Naive thymus-derived CD4-positive, alpha-beta T cell (primary cell): ENCODE results near the gene BAD. TPM values are rescaled to one million over a fixed set of nuclear protein-coding genes. Genes with fewer than 3 reads are reported as not detected.
A peak's percentile ranks its signal among the peaks of the same experiment; 100 is the strongest.

Experiments
- ATAC-seq: fragments of 150-1000 bp; cut with Tn5 transposase; 2 replicates; pipeline ENCODE4 v1.10.0; 2021; ENCODE audit warnings: mild to moderate bottlenecking, moderate library complexity
- CTCF ChIA-PET: fragments of 350-600 bp; sonication (Branson Sonifier 250); formaldehyde crosslinking; loops from one replicate; lab custom pipeline; 2021; ENCODE audit warnings: antibody characterized with exemption; lab: Charles Lee
- POLR2A ChIA-PET: fragments of 350-600 bp; sonication (Branson Sonifier 250); formaldehyde crosslinking; loops from one replicate; lab custom pipeline; 2021; ENCODE audit warnings: antibody characterized with exemption, inconsistent platforms; lab: Charles Lee
- DNase-seq, 9 donors: peaks; one replicate each; pipeline versions ENCODE4 v3.0.0 to v3.0.0-alpha.2; 2020 to 2022; ENCODE audit warnings: mixed read lengths in 1 of 9
- H3K27ac ChIP-seq: one replicate; pipeline ENCODE4 v1.7.0; 2013; ENCODE audit warnings: mild to moderate bottlenecking, low read depth, low read length, moderate library complexity
- H3K27me3 ChIP-seq, 2 donors: one replicate each; pipeline ENCODE4 v1.7.0; 2013; ENCODE audit warnings: low read length in 2 of 2, mild to moderate bottlenecking in 2 of 2, moderate library complexity in 2 of 2; ENCODE audit not compliant: control insufficient read depth in 2 of 2, insufficient read depth in 2 of 2
- H3K36me3 ChIP-seq, 3 experiments: 1 replicate in 2 of 3; 2 replicates in 1 of 3; pipeline ENCODE4 v1.7.0; 2013; ENCODE audit warnings: low read length in 3 of 3, mild to moderate bottlenecking in 3 of 3, moderate library complexity in 1 of 3; ENCODE audit not compliant: insufficient read depth in 3 of 3, control insufficient read depth in 2 of 3
- H3K4me1 ChIP-seq, 2 donors: one replicate each; pipeline ENCODE4 v1.7.0; 2013; ENCODE audit warnings: low read length in 2 of 2, mild to moderate bottlenecking in 2 of 2, moderate library complexity in 1 of 2; ENCODE audit not compliant: control insufficient read depth in 2 of 2, insufficient read depth in 2 of 2
- H3K4me3 ChIP-seq: 2 replicates; pipeline ENCODE4 v1.7.0; 2013; ENCODE audit warnings: mild to moderate bottlenecking, low read length
- H3K9me3 ChIP-seq, 3 experiments: 1 replicate in 2 of 3; 2 replicates in 1 of 3; pipeline ENCODE4 v1.7.0; 2013; ENCODE audit warnings: low read length in 3 of 3; ENCODE audit not compliant: control insufficient read depth in 2 of 3
- H3K27ac Mint-ChIP-seq, 9 donors: one replicate each; pipeline ENCODE4 v1.8.0; 2020 to 2022; ENCODE audit warnings: mixed read lengths in 9 of 9, mild to moderate bottlenecking in 8 of 9, moderate library complexity in 5 of 9, inconsistent platforms in 2 of 9
- H3K27me3 Mint-ChIP-seq, 5 donors: one replicate each; pipeline ENCODE4 v1.8.0; 2021 to 2022; ENCODE audit warnings: mixed read lengths in 5 of 5, mild to moderate bottlenecking in 1 of 5
- H3K36me3 Mint-ChIP-seq, 5 donors: one replicate each; pipeline ENCODE4 v1.8.0; 2020 to 2022; ENCODE audit warnings: mixed read lengths in 5 of 5, mild to moderate bottlenecking in 3 of 5, inconsistent platforms in 1 of 5
- H3K4me1 Mint-ChIP-seq, 7 donors: one replicate each; pipeline ENCODE4 v1.8.0; 2020 to 2022; ENCODE audit warnings: mixed read lengths in 7 of 7, mild to moderate bottlenecking in 3 of 7, inconsistent platforms in 1 of 7
- H3K4me3 Mint-ChIP-seq, 10 donors: one replicate each; pipeline ENCODE4 v1.8.0; 2020 to 2022; ENCODE audit warnings: mild to moderate bottlenecking in 10 of 10, mixed read lengths in 10 of 10, moderate library complexity in 6 of 10, inconsistent platforms in 2 of 10
- H3K9me3 Mint-ChIP-seq, 11 donors: one replicate each; pipeline ENCODE4 v1.8.0; 2020 to 2022; ENCODE audit warnings: mixed read lengths in 11 of 11, mild to moderate bottlenecking in 4 of 11, inconsistent platforms in 1 of 11, moderate library complexity in 1 of 11
- intact Hi-C, 2 donors: fragments of 100-400 bp; cut with micrococcal nuclease; formaldehyde crosslinking; loops; one replicate each; pipeline ENCODE4 v1.15.1; 2023
- polyA plus RNA-seq, 2 donors: library from polyadenylated mRNA; unstranded; fragments of 300-500 nt; fragmentation: Illumina TruSeq; gene quantifications; one replicate each; pipeline ENCODE4 v1.2.3, GENCODE V29; 2021
- total RNA-seq, 6 experiments: library from RNA in 5 of 6; stranded (reverse) in 5 of 6; gene quantifications; 1 replicate in 5 of 6; 2 replicates in 1 of 6; pipeline ENCODE4 v1.2.3 and lab custom pipeline; 2021 to 2026

Gene BAD
- total and polyA plus RNA-seq, 7 experiments from 2014 or later = 17.5 to 41.1 (median 25.9) TPM

DNA sequence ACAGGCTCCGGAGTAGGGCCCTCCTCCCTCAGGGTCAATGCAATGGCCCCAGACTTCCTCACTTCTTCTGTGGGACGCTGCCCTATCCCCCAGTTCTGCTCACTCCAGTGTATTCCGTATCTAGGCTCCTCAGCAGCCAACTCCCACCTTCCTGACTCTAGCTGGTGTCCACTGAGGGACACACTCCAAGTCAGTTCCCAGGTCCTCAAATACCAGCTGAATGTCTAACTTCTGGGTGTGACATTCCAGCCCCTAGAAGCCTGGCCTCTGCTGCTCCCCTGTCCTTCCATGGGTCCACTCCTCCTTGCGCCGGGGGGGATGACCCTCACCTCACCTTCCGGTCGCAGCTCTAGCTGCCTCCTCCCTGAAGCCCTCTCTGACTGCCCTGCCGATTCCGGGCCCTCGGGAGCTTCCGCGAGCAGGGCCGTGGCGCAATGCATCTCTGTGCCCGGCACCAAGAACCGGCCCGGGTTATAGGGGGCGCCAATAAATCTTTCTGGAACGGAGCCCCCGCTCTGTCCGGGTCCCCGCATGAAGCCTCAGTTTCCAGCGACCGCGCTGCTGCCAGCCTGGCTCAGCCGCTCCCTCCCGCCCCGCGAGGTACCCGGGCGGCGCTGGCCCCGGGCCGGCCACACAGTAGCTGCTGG is 15.4 kb downstream of the BAD start:
- POLR2A ChIA-PET = interaction anchor here (0.7 to 7.0 kb wide), 12 partner anchors 13 to 99 kb away, joined by 3 to 154 read pairs (median 10); partner anchors contain the start of genes BAD, CATSPERZ, ESRRA and FERMT3
- Histone ChIP-seq H3K27me3 (no peaks in the 10 kb centered on the region), H3K4me3 (peak overlapping the region; percentile 91), H3K36me3 (peaks cover 0 to 7% (median 0%) of the 10 kb centered on the region in 3 experiments), H3K9me3 (no peaks in the 10 kb centered on the region), H3K27ac (peak overlapping the region; percentile 95), H3K4me1 (peaks cover 8 to 10% of the 10 kb centered on the region in 2 donors)
- Mint-ChIP-seq H3K4me3 (peak overlapping the region; percentile 95 to 100 (median 98)), H3K36me3 (peaks cover 0 to 6% (median 0%) of the 10 kb centered on the region in 5 donors), H3K27ac (peak overlapping the region; percentile 70 to 99 (median 96)), H3K4me1 (peaks cover 8 to 29% (median 24%) of the 10 kb centered on the region in 7 donors), H3K9me3 (peaks cover 0 to 15% (median 0%) of the 10 kb centered on the region in 11 donors), H3K27me3 (no peaks in the 10 kb centered on the region)
- CTCF ChIA-PET = interaction anchor here (0.5 to 5.8 kb wide), 7 partner anchors 17 to 68 kb away, joined by 3 to 66 read pairs (median 5); partner anchors contain the start of genes FERMT3, PLCB3 and TRMT112
- DNase-seq (peak in 2 of 9 donors; percentile 22 to 63), ATAC-seq (no peak)
- intact Hi-C loops = loop anchor here (1.0 kb wide), 6 partner anchors 18 to 65 kb away; partner anchors contain the start of genes PLCB3 (in 2 of the 2), DNAJC4 (in 1 of the 2), NUDT22 (in 1 of the 2) and PPP1R14B (in 1 of the 2)

DNA sequence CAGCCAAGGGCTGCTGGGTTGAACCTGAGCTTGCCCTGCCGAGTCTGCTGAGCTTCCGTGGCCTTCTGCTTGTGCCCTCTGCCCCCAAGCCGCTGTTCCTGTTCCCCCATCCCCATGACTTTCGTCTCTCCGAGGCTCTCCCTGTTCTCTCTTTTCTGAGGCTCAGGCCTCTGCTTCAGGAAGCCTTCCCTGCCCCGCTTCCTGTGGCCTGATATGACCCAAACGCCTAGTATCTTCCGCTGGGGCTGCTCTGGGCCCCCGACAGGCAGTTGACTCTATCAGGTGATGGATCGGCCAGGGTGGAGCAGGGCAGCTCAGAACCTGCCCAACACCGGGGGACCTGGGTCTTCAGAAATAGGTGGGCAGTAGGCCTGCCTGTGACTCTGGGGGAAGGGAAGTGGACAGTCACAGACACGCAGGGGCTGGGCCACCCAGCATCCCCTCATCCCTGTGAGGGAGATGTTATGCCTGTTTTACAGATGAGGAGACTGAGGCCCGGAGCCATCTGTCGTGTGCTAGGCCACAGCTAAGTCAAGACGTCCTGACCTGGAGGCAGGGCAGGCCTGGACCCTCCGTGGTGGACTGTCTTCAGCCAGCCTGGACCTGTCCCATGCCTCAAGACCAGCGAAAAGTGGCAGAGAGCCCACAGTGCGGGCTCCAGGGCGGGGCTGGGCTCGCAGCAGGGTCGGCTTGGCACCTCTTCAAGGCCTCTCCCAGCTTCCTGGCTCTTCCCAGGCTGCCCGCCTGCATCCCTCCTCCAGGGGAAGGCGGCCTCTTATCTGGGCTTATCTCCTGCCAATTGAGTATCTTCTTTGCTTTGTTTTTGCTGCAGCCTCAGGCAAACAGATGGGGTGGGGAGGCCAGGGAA is 16.2 kb downstream of the BAD start:
- ChIA-PET POLR2A (interaction anchor here (0.6 to 7.0 kb wide), 13 partner anchors 13 to 1623 kb away, joined by 3 to 154 read pairs (median 5); partner anchors contain the start of genes BAD, CATSPERZ, ESRRA and FERMT3), CTCF (interaction anchor here (1.1 to 5.8 kb wide), 4 partner anchors 18 to 67 kb away, joined by 5 to 66 read pairs (median 7); partner anchors contain the start of genes FERMT3, PLCB3 and TRMT112)
- H3K9me3 Mint-ChIP-seq = peaks cover 0 to 15% (median 0%) of the 10 kb centered on the region in 11 donors
- no peaks in the 10 kb centered on the region for H3K27me3 Mint-ChIP-seq
- H3K4me3 Mint-ChIP-seq = peak overlapping the region; percentile 87 to 100 (median 97)
- H3K36me3 Mint-ChIP-seq = peaks cover 0 to 6% (median 0%) of the 10 kb centered on the region in 5 donors
- ATAC-seq (no peak), DNase-seq (no peak)
- intact Hi-C loops = no loop called here
- H3K27ac Mint-ChIP-seq = peak overlapping the region; percentile 70 to 99 (median 96)
- H3K4me1 Mint-ChIP-seq = peaks cover 8 to 29% (median 24%) of the 10 kb centered on the region in 7 donors
- peak overlapping the region; percentile 91 for H3K4me3 ChIP-seq
- peak overlapping the region; percentile 95 for H3K27ac ChIP-seq
- H3K4me1 ChIP-seq = peaks cover 8 to 10% of the 10 kb centered on the region in 2 donors
- no peaks in the 10 kb centered on the region for H3K27me3 ChIP-seq
- no peaks in the 10 kb centered on the region for H3K9me3 ChIP-seq
- peaks cover 0 to 7% (median 0%) of the 10 kb centered on the region in 3 experiments for H3K36me3 ChIP-seq

DNA sequence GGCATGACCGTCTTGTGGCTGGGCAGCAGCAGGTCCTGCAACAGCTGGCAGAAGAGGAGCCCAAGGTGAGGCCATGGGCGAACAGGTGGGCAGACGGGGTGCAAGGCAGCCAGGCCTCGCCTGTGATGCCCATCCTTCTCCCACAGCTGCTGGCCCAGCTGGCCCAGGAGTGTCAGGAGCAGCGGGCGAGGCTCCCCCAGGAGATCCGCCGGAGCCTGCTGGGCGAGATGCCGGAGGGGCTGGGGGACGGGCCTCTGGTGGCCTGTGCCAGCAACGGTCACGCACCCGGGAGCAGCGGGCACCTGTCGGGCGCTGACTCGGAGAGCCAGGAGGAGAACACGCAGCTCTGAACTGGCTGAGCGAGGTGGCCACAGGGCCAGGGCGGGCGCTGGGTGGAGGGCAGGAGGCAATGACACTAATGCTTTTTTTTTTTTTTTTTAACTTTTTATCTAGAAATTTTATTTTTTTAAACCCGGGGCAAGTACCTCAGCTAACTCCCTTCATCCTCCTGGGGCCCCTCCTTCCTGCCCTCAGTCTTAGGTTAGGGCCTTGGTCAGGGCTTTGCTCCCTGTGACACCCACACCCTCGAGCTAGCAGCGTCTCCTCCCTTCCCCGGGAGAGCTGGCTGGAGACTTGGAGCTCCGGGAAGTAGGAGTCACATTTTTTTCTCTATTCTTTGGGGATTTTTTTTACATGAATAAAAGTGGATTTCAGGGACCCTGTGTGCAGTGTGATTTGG is 17.1 kb downstream of the BAD start:
- Mint-ChIP-seq H3K36me3 (peaks cover 0 to 8% (median 0%) of the 10 kb centered on the region in 5 donors), H3K27me3 (no peaks in the 10 kb centered on the region), H3K4me3 (peak overlapping the region in 4 of 10 donors; percentile 27 to 100 (median 96)), H3K9me3 (peaks cover 0 to 15% (median 0%) of the 10 kb centered on the region in 11 donors), H3K27ac (peak overlapping the region in 6 of 9 donors; percentile 36 to 98 (median 87)), H3K4me1 (peaks cover 8 to 28% (median 24%) of the 10 kb centered on the region in 7 donors)
- ChIA-PET POLR2A (interaction anchor here (0.6 to 7.0 kb wide), 5 partner anchors 21 to 1622 kb away, joined by 3 to 154 read pairs (median 4); partner anchors contain the start of genes CATSPERZ, ESRRA, FKBP2 and NUDT22), CTCF (interaction anchor here (0.6 to 5.8 kb wide), 2 partner anchors 50 to 62 kb away, joined by 3 to 66 read pairs; partner anchors contain the start of genes FERMT3, PRDX5 and TRMT112)
- peaks cover 8 to 10% of the 10 kb centered on the region in 2 donors for H3K4me1 ChIP-seq
- intact Hi-C loops = no loop called here
- ATAC-seq = no peak
- H3K27ac ChIP-seq = peak overlapping the region; percentile 95
- H3K27me3 ChIP-seq = no peaks in the 10 kb centered on the region
- DNase-seq = no peak
- no peaks in the 10 kb centered on the region for H3K9me3 ChIP-seq
- peaks cover 0 to 11% (median 0%) of the 10 kb centered on the region in 3 experiments for H3K36me3 ChIP-seq
- no peak overlapping the region for H3K4me3 ChIP-seq

DNA sequence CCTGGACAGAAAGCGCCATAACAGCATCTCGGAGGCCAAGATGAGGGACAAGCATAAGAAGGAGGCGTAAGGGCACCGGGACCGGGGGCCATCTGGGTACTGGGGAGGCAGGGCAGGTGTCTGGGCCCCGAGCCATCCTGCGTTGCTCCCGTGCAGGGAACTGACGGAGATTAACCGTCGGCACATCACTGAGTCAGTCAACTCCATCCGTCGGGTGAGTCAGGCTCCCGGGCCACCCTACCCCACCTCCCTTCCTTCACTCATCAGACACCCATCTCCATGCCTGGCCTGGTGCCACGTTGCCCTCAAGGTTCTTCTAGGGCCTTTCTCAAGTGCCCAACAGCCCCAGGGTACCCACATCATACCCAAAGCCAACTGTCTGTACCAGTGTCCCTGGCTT is 18.1 kb downstream of the BAD start:
- DNase-seq = no peak
- intact Hi-C loops = no loop called here
- Histone ChIP-seq H3K27me3 (no peaks in the 10 kb centered on the region), H3K9me3 (no peaks in the 10 kb centered on the region), H3K4me1 (peaks cover 8 to 10% of the 10 kb centered on the region in 2 donors), H3K27ac (no peak overlapping the region), H3K36me3 (peaks cover 0 to 8% (median 0%) of the 10 kb centered on the region in 3 experiments), H3K4me3 (no peak overlapping the region)
- POLR2A ChIA-PET = interaction anchor here (7.0 kb wide), 1 partner anchor 20 kb away, joined by 154 read pairs; the partner anchor contains the start of genes FKBP2, PLCB3 and PPP1R14B
- Mint-ChIP-seq H3K4me1 (peaks cover 8 to 23% (median 19%) of the 10 kb centered on the region in 7 donors), H3K36me3 (peaks cover 0 to 8% (median 0%) of the 10 kb centered on the region in 5 donors), H3K9me3 (peaks cover 0 to 11% (median 0%) of the 10 kb centered on the region in 11 donors), H3K27me3 (no peaks in the 10 kb centered on the region), H3K27ac (peak overlapping the region in 1 of 9 donors; percentile 9), H3K4me3 (no peak overlapping the region)
- no peak for ATAC-seq
- CTCF ChIA-PET = no interaction called here

DNA sequence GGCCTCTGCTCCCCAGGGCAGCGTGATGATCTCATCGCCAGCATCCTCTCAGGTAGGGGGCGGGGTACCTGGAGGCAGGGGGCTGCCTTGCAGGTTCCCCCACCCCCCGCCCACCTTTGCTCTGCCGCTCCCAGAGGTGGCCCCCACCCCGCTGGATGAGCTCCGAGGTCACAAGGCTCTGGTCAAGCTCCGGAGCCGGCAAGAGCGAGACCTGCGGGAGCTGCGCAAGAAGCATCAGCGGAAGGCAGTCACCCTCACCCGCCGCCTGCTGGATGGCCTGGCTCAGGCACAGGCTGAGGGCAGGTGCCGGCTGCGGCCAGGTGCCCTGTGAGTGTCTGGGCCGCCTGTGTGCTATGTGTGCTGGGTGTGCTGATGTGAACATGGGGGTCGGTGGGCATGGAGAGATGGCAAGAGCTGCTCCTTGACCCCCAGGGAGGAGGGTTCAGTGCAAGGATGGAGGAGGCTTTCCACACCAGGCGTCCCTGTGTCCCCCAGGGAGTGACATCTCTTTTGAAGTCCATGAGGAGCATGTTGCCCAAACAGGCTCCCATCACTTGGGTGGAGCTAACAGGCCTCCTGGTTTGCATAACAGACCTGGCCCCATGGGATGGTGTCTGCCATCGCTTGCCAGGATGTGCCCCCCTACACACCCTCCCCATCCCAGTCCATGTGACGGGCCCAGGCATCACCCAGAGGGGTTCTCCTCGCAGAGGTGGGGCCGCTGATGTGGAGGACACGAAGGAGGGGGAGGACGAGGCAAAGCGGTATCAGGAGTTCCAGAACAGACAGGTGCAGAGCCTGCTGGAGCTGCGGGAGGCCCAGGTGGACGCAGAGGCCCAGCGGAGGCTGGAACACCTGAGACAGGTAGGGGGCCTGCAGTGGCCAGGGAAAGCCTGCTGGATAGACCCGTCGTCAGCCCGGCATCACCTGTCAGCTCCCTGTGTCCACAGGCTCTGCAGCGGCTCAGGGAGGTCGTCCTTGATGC is 19.0 kb downstream of the BAD start:
- Mint-ChIP-seq H3K4me3 (no peak overlapping the region), H3K4me1 (peaks cover 8 to 23% (median 18%) of the 10 kb centered on the region in 7 donors), H3K9me3 (peaks cover 0 to 4% (median 0%) of the 10 kb centered on the region in 11 donors), H3K36me3 (peaks cover 0 to 8% (median 0%) of the 10 kb centered on the region in 5 donors), H3K27me3 (no peaks in the 10 kb centered on the region), H3K27ac (peak overlapping the region in 1 of 9 donors; percentile 83)
- peaks cover 0 to 7% (median 0%) of the 10 kb centered on the region in 3 experiments for H3K36me3 ChIP-seq
- H3K4me3 ChIP-seq = no peak overlapping the region
- ChIA-PET POLR2A (interaction anchor here (7.0 kb wide), 1 partner anchor 19 kb away, joined by 154 read pairs; the partner anchor contains the start of genes FKBP2, PLCB3 and PPP1R14B), CTCF (no interaction called here)
- DNase-seq = no peak
- ATAC-seq = no peak
- H3K27me3 ChIP-seq = no peaks in the 10 kb centered on the region
- no peak overlapping the region for H3K27ac ChIP-seq
- peaks cover 8 to 10% of the 10 kb centered on the region in 2 donors for H3K4me1 ChIP-seq
- H3K9me3 ChIP-seq = no peaks in the 10 kb centered on the region
- intact Hi-C loops = no loop called here
